GM21526 (cell line): ENCODE data around the gene BCCIP.

ENCODE experiments used
- ATAC-seq: cut with Tn5 transposase; IDR thresholded peaks from one replicate; pipeline ENCODE4 v1.9.1; 2021; ENCODE audit warnings: moderate library complexity; ENCODE audit not compliant: unreplicated experiment, low FRiP score

BCCIP gene

DNA sequence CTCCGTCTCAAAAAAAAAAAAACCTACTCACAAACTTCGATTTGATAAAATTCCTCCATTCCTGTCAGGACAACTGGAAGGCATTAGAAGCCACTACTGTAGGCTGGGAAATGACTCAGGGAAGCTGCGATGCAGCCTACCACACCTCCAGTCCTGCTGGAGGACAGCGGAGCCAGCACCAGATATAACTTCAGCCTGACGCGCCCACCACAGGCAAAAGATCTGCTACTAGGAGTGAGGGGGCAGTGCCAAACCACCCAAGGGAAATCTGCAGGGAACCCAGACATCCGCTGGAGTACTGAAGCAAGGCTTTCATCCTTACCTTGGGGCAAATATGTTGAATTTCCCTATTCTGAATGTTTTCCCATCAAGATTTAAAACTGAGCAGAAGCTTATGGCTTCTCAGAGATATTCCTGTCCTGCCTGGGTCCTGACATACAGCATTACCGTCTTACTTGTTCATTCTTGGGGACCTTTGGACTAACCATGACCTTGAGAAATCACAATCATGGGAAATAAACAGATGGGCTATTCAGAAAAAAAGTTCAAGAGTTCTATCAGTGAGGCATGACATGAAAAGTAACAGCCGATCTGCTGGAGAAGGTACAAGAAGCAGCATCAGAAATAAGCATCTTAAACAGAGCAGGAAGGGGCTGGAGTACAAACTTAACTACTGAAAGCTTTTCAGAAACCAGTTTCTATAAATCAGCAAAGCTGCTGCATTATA lies 20.4 kb downstream of the BCCIP start:
- no peak for ATAC-seq

DNA sequence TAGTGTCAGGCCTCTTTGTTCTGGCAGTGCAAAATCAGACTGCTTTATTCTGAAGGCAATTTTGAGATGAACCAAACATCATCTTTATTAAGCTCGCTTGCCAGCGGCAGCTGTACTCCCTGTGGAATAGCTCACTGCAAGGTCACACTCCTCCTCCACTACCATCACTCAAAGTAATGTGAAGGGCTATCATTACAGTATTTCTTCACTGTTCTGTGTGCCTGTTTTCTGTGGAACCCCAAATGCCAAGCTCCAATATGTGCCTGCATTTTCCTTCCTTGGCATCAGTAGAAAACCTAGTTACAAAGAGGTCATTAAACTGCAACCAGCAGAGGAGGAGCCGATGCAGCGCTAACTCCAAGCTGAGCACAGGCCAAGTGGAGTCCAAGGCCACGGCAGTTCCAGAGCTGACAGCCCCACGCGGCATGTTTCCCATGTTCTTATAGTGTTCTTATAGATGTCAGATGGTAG lies 21.4 kb downstream of the BCCIP start:
- ATAC-seq, result no peak

DNA sequence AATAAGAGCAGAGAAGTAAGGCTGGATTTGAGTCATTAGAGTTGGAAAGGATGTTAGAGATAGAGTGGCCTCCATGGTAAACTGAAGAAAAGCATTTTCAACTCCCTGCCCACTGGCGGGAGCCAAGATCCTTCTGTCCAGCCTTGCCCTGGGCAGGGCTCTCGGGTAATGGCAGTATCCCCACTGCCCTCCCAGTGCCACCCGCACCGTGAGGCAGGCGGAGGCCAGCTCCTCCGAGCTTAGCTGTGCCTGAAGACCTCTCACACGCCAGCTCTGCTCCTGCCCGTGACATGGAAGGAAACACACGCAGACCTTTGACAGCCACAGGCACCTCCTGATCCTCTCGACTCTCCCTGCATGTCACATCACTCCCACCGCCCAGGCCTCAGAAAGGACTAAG lies 22.3 kb downstream of the BCCIP start:
- no peak for ATAC-seq

DNA sequence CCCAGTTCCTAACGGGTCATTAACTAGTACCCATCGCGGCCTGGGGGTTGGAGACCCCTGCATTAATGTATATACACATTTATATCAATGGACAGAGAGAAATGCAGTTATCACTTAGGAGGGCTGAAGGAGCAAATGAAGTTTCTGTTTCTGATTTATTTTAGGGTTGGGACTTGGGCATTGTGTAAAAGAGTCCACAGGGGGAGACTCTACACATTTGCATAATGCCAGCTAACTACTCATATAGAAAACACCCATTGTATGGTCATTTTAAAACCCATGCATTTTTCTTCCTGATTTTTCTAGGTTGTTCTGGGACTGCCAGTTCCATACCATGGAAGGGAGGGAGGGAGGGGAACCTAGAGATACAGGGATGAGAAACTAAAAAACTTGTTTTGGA lies 23.5 kb downstream of the BCCIP start:
- no peak for ATAC-seq

DNA sequence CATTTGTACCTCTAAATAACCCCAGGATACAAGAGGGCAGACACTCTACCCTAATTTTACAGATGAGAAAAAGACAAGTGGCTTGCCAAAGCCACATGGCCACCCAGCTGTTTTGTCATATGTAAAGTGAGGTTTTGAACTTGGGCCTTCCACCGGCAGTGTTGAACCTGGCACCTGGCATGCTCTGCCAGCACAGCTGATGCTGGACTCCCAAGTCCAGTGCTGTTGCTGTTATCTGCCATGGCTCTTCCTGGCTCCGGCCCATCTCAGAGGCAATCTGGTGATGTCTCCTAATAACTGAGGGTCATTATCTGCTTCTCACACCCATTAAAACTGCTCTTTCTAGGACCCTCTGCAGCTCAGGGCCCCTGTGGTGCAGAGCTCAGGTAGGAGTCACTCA lies 25.0 kb downstream of the BCCIP start:
- no peak for ATAC-seq

DNA sequence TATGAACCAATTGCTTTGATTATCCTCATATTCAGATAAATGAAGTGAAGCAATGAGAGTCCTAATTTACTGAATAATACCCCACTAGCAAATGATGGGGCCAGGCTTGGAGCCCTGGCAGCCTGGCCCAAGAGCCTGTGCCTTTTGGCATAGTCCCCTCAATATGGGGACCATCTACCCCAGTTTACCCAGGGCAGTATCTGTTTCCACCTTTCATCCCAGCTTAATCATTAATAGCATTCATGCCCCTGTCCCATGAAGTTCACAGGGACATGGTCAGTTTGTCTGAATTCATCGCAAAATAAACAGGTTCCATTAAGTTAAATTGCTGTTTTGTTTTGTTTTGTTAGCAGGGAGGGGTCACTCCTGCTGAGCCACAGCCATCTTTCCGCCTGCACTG lies 25.5 kb downstream of the BCCIP start:
- no peak for ATAC-seq

DNA sequence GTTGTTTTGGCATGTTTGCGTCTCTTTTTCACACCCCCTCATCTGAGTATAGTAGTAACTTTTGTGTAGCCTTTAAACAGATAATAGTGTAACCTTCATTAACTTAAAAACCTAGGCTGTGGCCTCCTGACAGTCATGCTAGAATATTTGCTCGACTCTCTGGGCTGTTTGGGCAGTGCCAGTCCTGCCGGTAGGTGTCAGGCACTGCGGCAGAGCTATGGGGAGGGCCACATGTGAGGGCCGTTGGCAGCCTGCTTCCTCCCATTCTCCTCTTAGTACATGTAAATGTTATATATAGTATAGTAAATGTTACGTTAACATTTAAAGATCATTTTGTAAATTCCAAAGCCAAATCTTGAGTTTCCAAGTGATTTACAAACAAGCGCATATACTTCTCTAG lies 26.1 kb downstream of the BCCIP start:
- no peak for ATAC-seq

DNA sequence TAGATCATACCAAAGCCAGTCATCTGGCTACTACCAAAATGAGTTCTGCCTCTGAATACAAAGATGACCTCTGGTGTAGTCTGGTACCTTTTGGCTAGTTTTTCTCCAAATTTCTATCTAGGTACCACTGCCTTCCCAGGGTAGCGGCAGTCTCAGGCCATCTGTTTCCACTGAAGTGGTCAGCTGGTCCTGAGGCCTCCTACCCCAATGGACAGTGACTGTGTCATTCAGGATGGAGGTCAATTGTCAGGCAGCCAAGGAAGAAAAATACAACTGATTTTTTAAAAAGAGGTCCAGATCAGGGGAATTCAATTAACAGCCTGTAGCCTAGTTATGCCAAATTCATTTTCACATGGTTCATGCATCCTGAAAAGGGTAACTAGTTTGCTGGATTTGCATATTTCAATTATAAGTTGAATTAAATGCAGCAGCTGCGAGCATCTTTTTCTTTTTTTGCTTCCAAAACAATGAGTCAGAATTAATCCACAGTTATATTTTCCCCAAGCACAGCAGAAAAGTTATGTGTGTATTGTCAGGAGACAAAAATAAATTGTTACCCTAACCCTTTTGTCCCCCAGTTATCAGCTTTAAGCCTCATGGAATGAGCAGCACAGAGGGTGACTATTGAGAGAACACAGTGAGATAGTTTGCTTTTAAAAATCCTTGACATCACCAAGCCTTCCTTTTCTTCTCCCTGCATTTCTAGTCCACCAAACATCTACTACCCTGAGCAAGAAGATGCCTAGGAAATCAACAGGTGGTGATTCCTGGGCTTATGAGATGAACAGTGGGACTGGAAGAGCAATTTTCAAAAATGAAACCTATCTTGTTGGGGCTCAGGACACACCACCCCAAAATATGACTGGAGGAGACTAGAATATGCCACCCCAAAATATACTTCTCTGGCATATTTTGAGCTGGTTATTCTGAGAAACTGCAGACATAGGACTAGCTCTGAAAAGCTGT lies 27.7 kb downstream of the BCCIP start:
- ATAC-seq, result no peak

DNA sequence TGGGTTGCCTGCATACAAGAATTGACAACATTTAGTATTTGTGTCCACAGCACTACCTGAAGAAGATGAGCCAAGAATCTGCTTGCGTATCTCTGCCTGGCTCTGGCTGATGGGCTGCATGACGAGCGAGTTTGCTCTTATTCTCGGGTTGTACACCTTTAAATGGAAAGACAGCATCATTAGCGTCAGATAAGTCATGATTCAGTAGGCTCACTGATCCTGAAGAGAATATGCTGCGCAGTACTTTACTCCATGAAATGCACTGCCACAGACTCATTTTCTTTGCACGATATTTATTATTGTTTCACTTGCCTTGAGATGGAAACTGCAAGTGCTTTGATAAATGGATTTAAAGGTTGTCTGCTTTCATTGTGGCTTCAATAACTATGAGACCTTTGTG lies 29.1 kb downstream of the BCCIP start:
- no peak for ATAC-seq

DNA sequence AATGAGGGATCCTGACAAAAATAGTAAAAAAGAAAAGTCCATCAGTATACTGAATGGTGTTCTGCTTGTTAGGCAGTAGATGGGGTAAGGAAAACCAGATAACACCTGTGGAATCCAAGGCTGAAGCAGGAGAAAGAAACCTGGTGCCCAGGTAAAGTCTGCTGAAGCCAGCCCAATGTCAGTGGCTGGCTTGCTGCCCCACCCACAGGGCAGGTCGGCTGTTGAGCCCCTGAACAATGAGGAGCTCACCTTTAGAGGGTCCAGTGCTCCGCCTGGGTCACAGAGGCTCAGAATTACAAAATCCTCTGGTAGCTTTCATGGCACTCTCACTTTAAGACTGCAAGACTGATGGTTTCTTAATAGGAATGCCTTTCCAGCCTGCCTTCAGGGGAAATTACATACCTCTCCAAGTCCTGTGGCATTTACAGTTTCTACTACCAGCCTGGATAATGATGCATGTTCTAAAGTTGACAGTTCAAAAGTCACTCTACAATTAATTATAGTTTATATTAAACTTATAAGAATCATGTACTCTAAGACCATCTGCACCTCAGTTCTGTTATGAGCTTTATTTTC lies 33.9 kb downstream of the BCCIP start:
- ATAC-seq, result no peak

DNA sequence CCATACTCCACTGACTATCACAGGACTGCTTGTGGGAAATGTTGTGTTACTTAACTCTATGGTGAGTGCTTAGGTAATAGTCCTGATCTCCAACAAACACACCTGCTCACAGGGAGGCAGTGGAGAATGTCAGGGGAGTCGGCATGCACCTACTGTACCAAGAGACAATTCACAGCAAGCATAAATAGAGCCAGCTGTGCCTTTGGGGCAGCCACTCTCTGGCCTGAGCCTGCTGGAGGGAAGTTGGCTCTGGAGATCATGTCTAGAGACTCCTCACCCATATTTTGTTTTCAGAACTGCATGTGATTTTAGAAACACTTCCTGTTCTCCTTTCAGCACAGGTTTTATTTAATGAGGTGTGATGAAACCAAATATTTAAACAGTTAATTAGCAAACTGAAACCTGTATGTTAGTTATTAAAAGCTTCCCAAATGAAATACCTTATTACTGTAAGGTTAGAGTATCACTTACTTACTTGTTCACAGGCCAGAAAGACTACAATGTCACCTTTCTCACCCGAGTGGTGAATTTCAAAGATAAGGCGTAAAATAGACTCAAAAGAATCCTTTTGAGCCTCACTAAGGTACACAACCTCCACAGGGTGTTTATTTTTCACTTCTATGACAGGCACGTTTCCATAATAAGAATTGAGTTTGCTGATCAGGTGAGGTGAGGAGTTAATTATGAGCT lies 35.9 kb downstream of the BCCIP start:
- no peak for ATAC-seq

DNA sequence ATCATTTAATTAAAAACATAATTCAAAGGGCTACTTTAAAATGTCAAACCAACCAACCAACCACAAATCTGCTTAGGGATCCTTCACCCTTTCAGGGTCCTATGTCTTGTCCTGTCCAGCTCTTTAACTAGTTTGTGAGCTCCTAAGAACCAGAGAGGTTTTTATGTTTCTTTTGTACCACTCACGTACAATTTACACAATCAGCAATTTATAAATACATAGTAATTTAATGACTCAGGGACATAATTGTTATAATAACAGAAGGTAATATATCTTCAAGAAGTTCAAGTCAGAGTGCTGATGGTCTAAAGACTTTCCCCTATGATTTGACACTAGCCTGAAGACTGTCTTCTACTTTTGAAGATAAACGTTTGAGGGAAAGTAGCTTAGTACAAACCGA lies 41.8 kb downstream of the BCCIP start:
- no peak for ATAC-seq

DNA sequence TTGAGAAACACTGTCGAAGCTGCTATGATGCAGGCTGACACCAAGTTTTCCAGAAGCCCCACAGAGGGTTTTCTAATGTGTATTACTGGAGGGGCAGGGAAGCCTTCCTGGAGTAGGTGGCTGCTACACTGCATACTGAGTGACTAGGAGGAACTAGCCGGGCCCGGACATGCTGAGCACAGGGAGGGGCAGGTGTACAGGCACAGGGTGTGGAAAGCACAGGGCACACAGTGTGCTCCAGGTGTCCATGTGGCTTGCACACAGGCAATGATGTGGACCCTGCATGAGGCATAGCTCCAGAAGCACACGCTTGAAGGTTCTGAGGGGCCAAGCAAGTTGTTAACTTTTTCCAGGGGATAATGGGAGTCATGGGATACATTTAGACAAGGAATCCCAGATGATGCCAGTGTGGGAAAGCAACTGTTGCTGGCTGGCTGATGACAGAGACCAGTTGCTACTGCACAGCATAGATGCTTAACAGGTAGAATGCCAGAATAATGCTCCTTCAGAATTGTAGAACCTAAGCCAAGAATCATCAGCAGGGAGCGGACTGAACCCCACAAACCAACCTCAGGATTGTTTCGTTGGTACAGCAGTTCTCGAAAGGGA lies 43.2 kb downstream of the BCCIP start:
- ATAC-seq, result no peak

DNA sequence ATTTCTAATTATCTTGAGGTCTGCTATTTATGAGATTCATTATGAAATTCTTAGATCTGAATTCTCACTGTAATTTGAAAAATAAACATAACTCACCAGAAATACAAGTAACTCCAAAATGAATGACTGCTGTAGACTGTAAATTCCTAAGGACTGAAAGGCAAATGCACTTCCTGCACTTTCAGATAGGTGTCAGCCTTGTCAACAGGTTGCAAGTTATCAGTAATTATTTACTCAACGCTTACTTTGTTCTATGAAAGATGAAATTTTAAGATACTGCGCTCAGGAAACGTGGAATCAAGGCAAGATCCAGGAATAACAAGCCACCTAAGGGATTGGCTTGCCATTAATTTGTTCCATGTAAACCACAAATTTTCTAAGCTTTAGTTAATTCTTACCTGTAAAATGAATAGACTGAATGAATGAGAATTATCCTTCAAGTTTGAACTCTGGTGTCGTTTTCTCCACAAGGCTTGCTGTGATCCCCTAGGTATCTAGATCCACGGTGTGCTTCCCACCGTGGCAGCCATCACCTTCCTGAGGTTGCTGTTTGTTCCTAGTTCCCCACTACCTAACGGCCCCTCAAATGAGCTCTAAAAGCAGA lies 45.1 kb downstream of the BCCIP start:
- no peak for ATAC-seq

DNA sequence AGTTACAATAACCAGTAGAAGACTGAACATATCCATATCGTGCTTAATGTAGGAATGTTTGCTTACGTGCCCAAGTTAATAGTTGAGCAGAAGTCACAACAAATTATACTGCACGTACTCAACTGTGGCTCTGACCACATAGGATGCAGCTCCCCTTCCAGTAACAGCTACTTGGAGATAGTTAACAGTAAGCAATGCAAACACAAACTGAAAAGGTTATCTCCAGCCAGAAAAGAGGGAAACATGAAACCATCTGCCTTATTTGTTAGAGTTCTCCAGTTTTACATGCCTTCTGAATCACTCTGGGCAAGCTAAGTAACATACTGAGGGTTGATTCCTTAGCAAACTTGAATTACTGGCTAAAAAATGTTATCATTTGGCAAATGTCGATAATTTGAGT lies 48.0 kb downstream of the BCCIP start:
- ATAC-seq, result no peak

DNA sequence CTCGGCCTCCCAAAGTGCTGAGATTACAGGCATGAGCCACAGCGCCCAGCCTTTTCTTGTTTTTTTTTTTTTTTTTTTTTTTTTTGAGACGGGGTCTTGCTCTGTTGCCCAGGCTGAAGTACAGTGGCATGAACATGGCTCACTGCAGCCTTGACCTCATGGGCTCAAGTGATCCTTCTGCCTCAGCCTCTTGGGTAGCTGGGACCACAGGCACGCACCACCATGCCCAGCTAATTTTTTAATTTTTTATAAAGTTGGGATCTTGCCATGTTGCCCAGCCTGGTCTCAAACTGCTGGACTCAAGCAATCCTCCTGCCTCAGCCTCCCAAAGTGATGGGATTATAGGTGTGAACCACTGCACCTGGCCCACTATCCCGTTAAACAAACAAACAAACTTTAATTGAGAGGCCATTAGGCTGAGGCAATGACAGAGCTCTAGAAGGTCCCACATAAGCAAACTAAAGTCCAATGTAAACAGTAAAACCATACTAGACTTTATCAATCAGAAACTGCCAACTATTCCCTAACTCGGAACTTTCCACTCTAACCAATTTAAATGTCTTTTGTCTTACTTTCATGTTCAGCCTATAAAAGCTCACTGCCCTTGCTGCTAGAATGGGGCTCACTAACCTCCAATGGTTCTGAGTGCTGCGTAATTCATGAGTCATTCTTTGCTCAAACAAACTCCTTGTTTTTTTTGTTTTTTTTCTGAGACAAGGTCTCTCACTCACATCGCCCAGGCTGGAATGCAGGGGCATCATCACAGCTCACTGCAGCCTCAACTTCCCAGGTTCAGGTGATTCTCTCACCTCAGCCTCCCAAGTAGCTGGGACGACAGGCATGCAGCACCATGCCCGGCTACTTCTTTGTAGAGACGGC lies 55.9 kb downstream of the BCCIP start:
- ATAC-seq, result no peak

DNA sequence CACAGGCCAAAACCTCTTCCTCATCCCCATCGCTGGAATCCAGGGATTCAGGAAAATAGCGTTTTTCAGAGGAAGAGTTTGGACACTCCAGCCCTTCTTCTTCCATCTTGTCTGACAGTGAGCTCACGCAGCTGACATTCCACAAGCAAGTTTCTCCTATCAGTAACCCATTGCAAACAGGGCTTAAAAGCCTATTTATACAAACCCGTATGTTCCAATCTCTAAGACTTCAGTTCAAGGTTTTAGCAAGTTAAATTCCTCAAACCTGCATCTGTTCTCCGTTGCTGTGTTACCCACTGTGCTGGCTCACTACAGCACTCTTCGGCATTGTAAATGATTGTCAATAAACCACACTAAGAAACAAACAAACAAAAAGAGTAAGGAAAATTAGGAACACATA lies 57.4 kb downstream of the BCCIP start:
- ATAC-seq, result no peak

DNA sequence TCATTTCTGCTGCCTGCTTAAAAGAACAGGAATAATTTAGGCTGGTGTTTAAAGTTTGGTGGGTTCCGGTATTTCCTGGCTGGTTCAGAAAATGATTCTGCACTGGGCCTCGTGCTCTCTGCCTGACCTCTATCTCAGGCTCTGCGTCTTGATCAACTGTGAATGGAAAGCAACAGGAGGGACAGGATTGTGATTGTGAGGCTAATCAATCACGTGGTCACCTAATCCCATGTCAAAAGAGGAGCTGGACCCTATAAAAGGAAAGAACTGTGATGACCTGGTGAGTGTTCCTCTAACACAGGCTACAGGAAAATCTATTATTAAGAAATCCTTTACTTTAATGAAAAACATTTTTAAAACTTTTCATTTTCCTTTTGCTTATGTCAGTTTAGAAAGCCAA lies 57.8 kb downstream of the BCCIP start, which contains the start of gene DHX32:
Gene DHX32, minus strand, starts transcription at position 101 of the 400 bp plus-strand sequence. CDS start 468 bp downstream, outside the sequence.
- no peak for ATAC-seq

DNA sequence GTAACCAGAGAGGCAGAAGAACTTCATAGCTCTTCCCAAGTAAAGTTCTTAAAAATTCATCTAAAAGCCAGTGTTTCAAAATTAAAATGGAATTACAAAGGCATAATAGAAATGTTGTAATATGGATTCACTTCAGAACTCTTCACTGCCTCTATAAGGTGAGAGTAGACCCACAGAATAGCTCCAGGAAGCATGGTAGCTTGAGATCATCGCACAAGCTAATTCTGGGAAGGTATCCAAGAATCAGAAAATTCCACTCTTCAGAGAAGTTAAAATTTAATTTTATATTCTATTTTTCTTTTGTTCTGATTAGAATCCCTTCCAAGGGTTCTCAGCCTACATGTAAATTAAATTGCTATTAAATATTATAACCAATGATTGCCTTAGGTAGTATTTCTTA lies 59.2 kb downstream of the BCCIP start:
- no peak for ATAC-seq
